ENCODE results near the gene BAZ1B. TPM values are rescaled to one million over a fixed set of nuclear protein-coding genes. Genes with fewer than 3 reads are reported as not detected.
A peak's percentile ranks its signal among the peaks of the same experiment; 100 is the strongest.

Gene BAZ1B
- total and polyA plus RNA-seq, 9 donors = 33.4 to 89.7 (median 58.7) TPM

DNA sequence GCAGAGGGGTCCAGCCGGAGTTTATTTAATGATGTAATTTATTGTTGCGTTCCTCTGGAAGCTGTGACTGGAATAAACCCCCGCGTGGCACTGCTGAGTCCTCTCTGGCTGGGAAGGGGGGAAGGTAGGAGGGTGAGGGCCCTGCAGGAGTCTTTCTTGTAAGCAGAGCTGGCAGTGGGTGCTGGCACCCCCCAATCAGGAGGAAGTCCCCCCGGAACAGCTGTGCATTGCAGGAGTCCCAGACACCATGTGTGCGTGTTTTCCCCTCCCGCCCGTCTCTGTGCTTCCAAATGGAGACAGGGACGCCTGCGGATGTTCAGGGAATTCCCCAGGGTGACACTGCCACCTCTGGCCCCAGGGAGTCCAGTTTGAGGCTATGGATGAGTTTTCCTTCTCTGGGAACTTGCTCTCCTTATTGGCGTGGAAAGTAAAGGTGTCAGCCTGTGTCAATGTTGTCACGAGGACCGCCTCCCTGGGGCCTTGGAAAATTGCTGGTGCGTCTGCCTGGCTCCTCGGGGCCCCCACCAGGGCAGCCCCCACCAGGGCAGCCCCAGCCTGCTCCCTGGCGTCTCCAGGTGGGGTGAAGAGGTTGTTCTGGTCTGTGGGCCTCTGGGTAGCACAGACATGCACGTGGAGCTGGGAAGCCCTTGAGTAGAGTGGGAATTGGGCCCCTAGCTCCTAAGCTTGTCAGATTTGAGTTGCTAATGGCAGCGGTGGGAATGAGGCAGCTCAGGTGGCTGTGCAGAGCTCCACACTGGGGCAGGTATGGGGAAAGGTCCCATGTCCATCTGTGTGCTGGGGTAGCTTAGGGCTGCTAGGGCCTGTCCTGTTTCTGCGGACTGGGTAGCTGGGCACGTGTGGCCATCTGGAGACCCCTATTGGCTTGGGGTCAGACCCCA, 85.8 kb downstream of the BAZ1B start:
- no peaks in the 10 kb centered on the region for H3K27me3 ChIP-seq
- WGBS, 3 donors = 22 to 35% (median 31%) methylated on average over 19 to 20 of the region's 20 CpGs

DNA sequence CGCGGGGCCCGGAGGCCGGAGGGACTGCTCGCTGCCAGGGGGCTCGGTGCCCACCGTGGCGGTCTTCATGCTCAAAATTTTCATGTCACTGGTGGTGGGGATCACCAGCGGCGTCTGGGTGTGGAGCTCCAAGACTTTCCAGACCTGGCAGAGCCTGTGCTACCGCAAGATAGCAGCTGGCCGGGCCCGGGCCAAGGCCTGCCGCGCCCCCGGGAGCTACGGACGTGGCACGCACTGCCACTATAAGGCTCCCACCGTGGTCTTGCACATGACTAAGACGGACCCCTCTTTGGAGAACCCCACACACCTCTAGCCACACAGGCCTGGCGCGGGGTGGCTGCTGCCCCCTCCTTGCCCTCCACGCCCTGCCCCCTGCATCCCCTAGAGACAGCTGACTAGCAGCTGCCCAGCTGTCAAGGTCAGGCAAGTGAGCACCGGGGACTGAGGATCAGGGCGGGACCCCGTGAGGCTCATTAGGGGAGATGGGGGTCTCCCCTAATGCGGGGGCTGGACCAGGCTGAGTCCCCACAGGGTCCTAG, 86.6 kb downstream of the BAZ1B start:
- Histone ChIP-seq H3K27ac (no peak overlapping the region), H3K4me3 (no peak overlapping the region), H3K9me3 (no peaks in the 10 kb centered on the region), H3K27me3 (no peaks in the 10 kb centered on the region), H3K4me1 (ENCODE audit: insufficient read depth) (peaks cover 4% of the 10 kb centered on the region), H3K36me3 (no peaks in the 10 kb centered on the region)
- TF ChIP-seq, protein P1, sequence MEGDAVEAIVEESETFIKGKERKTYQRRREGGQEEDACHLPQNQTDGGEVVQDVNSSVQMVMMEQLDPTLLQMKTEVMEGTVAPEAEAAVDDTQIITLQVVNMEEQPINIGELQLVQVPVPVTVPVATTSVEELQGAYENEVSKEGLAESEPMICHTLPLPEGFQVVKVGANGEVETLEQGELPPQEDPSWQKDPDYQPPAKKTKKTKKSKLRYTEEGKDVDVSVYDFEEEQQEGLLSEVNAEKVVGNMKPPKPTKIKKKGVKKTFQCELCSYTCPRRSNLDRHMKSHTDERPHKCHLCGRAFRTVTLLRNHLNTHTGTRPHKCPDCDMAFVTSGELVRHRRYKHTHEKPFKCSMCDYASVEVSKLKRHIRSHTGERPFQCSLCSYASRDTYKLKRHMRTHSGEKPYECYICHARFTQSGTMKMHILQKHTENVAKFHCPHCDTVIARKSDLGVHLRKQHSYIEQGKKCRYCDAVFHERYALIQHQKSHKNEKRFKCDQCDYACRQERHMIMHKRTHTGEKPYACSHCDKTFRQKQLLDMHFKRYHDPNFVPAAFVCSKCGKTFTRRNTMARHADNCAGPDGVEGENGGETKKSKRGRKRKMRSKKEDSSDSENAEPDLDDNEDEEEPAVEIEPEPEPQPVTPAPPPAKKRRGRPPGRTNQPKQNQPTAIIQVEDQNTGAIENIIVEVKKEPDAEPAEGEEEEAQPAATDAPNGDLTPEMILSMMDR (IDR thresholded peaks at IDR 0.05) = no peak
- TF ChIP-seq POLR2A (IDR thresholded peaks at IDR 0.05) = no peak
- no peak for TF ChIP-seq EP300 (IDR thresholded peaks at IDR 0.05)
- WGBS, 3 donors = 43 to 60% (median 58%) methylated on average over 26 to 28 of the region's 28 CpGs
- DNase-seq = no peak
- intact Hi-C loops (cut with DNase I) = no loop called here

More for the DNA sequence above, 85.8 kb downstream of the BAZ1B start:
- no peak overlapping the region for H3K4me3 ChIP-seq
- DNase-seq = no peak
- H3K9me3 ChIP-seq = no peaks in the 10 kb centered on the region
- no peaks in the 10 kb centered on the region for H3K36me3 ChIP-seq
- peaks cover 4% of the 10 kb centered on the region for H3K4me1 ChIP-seq (ENCODE audit: insufficient read depth)
- TF ChIP-seq EP300 (IDR thresholded peaks at IDR 0.05) = no peak
- TF ChIP-seq, protein P1 (IDR thresholded peaks at IDR 0.05) = no peak
- no peak for TF ChIP-seq POLR2A (IDR thresholded peaks at IDR 0.05)
- H3K27ac ChIP-seq = no peak overlapping the region
- intact Hi-C loops (cut with DNase I) = no loop called here

DNA sequence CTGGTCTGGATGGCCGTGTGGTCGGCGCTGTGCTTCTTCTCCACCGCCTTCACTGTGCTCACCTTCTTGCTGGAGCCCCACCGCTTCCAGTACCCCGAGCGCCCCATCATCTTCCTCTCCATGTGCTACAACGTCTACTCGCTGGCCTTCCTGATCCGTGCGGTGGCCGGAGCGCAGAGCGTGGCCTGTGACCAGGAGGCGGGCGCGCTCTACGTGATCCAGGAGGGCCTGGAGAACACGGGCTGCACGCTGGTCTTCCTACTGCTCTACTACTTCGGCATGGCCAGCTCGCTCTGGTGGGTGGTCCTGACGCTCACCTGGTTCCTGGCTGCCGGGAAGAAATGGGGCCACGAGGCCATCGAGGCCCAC, 87.4 kb downstream of the BAZ1B start:
- DNase-seq = no peak
- Histone ChIP-seq H3K27me3 (no peaks in the 10 kb centered on the region), H3K9me3 (no peaks in the 10 kb centered on the region), H3K27ac (no peak overlapping the region), H3K4me3 (no peak overlapping the region), H3K36me3 (no peaks in the 10 kb centered on the region), H3K4me1 (ENCODE audit: insufficient read depth) (peaks cover 4% of the 10 kb centered on the region)
- intact Hi-C loops (cut with DNase I) = no loop called here
- TF ChIP-seq, protein P1 (IDR thresholded peaks at IDR 0.05) = no peak
- TF ChIP-seq EP300 (IDR thresholded peaks at IDR 0.05) (no peak), POLR2A (IDR thresholded peaks at IDR 0.05) (no peak)
- WGBS, 3 donors = 94 to 96% (median 95%) methylated on average over 26 of the region's 26 CpGs

DNA sequence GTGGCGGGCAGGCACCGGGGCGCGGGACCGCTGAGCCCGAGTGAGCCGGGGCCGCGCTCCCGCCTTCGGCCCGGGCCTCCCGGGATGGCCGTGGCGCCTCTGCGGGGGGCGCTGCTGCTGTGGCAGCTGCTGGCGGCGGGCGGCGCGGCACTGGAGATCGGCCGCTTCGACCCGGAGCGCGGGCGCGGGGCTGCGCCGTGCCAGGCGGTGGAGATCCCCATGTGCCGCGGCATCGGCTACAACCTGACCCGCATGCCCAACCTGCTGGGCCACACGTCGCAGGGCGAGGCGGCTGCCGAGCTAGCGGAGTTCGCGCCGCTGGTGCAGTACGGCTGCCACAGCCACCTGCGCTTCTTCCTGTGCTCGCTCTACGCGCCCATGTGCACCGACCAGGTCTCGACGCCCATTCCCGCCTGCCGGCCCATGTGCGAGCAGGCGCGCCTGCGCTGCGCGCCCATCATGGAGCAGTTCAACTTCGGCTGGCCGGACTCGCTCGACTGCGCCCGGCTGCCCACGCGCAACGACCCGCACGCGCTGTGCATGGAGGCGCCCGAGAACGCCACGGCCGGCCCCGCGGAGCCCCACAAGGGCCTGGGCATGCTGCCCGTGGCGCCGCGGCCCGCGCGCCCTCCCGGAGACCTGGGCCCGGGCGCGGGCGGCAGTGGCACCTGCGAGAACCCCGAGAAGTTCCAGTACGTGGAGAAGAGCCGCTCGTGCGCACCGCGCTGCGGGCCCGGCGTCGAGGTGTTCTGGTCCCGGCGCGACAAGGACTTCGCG, 88.0 kb downstream of the BAZ1B start:
- Histone ChIP-seq H3K4me1 (ENCODE audit: insufficient read depth) (peaks cover 4% of the 10 kb centered on the region), H3K27me3 (no peaks in the 10 kb centered on the region), H3K4me3 (peak overlapping the region; percentile 17), H3K36me3 (no peaks in the 10 kb centered on the region), H3K27ac (no peak overlapping the region), H3K9me3 (no peaks in the 10 kb centered on the region)
- TF ChIP-seq EP300 (IDR thresholded peaks at IDR 0.05) (no peak), POLR2A (IDR thresholded peaks at IDR 0.05) (no peak)
- TF ChIP-seq, protein P1 (IDR thresholded peaks at IDR 0.05) = no peak
- intact Hi-C loops (cut with DNase I) = no loop called here
- DNase-seq = no peak
- 25 to 39% (median 32%) methylated on average over 72 to 110 of the region's 110 CpGs for WGBS, 3 donors

Data from ovary (tissue), 9 donors.